NCI-H1105 treated with DMSO at 0.1 percent for 48 hours (cell line): Measurements from ENCODE around the gene CST6.

Experiments
- DNase-seq: peaks from one replicate; lab custom pipeline; 2025; lab: John Stamatoyannopoulos, UW

Gene CST6

GRCh38 chr11:66011785-66012303, at the start of gene CST6:
Gene CST6 (plus strand): TSS chr11:66012008. CDS start chr11:66012045, 37 bp downstream.
- DNase-seq, result no peak

- no peak for DNase-seq
These were observed 49.7 kb upstream of the CST6 start for GRCh38 chr11:65962141-65962564.

- no peak for DNase-seq
These were observed 46.9 kb upstream of the CST6 start for GRCh38 chr11:65964906-65965305.

DNA sequence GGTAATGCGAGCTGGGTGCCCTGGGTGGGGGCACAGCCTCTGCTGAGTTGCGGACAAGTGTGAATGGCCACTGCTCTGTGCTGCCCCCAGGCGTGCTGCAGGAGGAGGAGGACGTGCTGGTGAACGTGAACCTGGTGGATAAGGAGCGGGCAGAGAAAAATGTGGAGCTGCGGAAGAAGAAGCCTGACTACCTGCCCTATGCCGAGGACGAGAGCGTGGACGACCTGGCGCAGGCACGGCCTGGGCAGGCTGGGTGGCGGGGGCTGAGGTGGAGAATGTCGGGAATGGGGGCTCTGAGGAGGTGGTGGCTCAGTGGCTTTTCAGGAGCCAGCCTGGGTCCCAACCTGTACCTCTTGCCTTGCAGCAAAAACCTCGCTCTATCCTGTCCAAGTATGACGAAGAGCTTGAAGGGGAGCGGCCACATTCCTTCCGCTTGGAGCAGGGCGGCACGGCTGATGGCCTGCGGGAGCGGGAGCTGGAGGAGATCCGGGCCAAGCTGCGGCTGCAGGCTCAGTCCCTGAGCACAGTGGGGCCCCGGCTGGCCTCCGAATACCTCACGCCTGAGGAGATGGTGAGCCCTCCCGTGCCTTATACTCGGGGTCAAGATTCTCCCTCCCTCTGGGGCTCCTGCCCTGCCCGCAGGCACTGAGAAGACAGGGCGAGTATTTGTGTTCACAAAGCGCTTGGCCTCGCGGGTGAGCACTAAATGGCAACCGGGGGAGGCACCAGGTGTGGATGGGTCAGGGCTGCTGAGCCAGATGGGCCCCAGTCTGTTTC, 45.6 kb upstream of the CST6 start:
- no peak for DNase-seq

- DNase-seq, result no peak
These were observed 44.4 kb upstream of the CST6 start for GRCh38 chr11:65967329-65967934.

DNA sequence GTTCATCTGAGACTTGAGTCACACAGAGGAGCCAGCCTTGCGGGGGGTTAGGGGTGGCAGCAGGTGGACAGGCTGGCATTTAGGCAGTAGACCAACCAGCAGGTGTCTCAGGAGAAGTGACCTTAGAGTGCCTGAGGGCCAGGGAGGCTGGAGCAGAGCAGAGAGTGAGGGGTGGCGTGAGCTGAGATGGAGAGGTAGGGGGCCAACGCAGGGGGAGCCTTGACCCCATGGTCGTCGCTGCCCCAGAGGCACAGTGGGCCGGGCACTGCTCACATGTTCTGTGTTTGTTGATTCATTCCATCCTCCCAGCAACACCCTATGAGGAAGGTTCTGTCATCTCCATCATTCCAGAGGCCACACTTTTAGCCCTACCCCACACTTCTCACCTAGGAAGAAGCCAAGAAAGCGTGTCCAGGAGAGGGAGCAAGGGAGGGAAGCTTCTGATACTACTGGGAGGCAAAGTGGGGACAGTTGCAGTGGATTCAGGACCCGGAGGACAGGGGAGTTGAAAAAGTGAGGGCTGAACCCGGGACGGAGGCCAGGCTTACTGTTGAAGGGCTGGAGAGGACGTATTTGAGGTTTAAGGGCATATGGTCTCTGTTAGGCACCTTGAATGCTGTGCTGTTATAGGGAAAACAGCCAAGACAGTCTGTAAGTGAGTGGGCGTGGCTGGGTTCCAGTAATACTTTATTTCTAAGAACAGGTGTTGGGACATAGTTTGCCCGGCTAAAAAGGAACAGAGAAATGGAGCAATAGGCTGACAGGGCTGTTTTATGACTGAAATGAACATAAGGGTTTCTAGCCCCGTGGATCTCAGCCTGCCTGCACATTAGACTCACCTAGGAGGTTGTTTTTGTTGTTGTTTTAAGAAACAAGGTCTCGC, 43.0 kb upstream of the CST6 start:
- DNase-seq, result no peak

GRCh38 chr11:65972116-65972515, 39.7 kb upstream of the CST6 start:
- no peak for DNase-seq

DNA sequence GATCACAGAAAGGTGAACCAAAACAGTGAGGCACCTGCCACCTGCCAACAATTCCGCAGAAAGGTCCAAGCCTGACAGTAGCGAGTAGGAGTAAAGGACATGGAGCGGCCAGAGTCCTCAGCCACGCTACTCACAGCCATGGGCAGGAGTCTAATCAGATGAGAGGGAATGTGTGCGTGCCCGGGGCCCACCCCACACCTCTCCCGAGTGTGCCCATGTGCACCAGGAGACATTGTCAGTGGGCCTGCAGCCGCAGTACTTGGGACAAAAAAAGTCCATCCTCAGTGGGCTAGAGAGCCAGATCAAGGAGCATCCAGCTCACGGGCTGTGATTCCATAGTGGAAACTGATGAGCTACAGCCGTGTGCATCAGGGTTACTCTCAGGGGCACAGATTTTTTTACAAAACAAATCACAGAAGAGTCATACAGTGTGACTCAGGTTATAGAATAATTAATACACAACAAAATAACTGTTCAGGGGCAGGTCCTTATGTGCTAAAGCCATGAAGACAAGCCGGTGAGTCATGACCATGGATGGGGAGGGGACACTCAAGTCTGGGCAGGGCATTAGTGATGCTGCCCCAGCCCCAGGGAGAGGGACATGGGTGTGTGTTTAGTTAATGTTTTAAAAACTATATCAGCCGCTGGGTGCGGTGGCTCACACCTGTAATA, 38.2 kb upstream of the CST6 start:
- no peak for DNase-seq

DNA sequence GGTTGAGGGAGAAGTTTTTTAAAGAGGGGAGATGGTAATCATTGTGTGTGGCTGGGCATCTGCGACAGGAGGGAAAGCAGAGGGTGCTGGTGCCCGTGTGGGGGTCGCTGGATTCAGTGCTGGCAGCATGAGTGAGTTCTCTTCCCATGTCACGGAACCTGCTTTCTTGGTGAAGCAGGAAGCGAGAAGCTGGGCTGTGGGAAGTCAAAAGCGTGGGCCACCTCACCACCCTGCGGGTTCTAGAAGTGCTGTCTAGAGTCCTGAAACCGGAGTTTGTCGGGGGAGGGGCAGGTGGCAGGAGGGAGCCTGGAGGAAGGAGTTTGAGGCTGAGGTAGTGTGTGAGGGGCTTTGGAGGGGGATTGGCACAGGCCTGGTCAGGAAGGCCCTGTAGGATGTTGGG, 36.0 kb upstream of the CST6 start:
- DNase-seq, result no peak

- no peak for DNase-seq
These were observed 35.3 kb upstream of the CST6 start for GRCh38 chr11:65976216-65977176.

DNA sequence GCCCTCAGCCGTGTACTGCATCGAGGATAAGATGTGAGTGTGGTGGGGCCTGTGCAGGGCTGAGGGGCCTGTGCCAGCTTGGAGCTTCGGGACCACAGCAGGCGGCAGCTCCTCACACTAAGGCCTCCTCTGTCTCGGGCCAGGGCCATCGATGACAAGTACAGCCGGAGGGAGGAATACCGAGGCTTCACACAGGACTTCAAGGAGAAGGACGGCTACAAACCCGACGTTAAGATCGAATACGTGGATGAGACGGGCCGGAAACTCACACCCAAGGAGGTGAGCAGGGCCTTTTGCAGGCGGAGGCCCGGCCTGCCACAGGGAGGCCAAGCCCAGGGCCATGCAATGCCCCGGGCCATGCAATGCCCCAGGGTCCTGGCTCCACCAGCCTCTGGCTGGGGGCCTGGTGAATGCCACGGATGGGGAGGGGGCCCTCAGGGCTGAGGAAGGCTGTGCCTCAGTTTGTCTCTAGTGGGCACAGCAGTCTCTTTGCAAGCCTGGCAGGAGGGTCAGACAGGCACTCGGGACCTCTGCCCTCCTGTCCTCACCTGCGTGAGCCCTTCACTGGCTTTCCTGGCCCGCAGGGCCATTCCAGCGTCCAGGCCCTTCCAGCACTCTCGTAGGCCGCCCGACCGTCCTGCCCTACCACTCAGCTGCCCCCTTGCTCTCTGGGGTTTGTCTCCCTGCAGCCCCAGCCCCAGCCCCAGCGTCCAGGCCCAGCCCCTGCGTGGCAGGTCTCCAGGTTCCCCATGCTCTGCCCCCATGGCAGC, 34.0 kb upstream of the CST6 start:
- no peak for DNase-seq

DNA sequence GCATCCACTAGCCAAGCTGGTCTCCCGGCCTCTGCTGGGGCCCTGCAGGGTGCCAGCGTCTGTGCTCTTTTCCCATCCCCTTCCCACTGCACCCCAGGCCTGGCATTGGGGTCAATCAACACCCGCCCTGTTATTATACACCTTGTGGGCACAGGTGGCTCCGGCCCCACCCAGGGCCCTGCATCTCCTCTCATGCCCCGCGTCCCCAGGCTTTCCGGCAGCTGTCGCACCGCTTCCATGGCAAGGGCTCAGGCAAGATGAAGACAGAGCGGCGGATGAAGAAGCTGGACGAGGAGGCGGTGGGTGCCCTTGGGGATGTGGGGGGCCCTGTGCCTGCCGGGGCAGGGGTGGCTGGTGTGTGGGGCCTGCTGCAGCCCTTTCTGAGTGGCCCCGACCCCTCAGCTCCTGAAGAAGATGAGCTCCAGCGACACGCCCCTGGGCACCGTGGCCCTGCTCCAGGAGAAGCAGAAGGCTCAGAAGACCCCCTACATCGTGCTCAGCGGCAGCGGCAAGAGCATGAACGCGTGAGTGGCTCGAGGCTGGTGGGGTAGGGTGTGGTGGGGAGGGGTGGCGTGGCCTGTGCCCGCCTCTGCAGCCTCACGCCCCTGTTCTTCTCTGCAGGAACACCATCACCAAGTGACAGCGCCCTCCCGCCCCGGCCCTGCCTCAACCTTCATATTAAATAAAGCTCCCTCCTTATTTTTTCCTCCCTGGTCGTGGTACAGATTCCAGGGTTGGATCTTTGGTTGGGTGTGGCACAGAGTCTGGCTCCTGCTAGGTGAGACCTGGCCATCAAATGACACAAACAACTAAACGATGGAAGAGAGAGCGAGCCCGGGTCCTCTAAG, 33.2 kb upstream of the CST6 start:
- DNase-seq, result no peak

DNA sequence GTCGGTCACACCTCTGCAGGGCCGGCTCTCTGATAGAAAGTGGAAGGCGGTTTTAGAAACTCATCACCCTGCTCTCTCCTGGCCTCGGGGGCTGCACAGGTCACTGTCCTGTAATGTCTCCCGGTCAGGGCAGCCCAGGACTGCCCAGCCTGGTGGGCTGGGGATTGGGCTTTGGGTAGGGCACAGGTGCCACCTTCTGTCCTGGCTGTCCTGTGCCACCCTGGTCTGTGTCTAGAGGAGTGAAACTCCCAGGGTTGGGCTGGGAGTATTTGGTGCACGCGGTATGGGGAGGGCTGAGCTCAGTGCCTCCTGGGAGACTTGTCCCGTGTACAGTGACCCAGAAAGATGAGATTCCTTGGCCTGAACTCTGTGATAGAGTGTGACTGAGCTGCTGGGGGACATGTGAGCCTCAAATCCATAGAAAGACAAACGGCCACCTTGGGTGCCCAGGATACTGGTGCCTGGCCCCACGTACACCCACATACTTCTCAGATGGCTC, 32.5 kb upstream of the CST6 start:
- no peak for DNase-seq

DNA sequence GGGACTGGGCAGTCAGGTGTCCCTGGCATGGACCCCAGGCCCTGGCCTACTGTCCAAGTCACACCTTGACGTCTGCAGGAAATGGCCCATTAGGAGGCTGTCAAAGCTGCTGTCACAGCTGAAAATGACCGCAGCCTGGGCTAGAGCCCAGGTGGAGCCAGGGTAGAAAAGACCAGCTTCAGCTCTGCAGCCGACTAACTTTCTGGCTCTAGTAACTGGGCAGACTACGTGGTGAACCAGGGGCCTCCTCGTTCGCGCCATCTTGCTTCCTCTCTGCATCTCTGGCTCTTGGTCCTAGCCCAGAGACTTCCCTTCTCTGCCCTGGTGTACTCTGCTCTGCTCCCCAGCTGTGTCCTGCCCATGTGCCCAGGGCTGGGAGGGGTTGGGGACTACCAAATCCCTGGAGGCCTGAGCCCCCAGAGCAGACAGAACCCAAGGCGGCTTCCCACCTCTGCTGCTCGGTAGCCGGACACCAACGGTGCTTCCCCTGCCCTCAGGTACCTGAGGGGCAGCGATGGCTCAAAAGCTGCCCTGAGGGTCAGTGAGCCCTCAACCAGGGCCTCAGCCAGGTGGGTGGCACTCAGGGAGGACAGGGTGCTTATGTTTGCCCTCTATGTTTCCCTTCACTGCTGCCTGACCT, 30.6 kb upstream of the CST6 start:
- DNase-seq, result no peak

- DNase-seq, result no peak
These were observed 29.6 kb upstream of the CST6 start for GRCh38 chr11:65981972-65982823.

DNA sequence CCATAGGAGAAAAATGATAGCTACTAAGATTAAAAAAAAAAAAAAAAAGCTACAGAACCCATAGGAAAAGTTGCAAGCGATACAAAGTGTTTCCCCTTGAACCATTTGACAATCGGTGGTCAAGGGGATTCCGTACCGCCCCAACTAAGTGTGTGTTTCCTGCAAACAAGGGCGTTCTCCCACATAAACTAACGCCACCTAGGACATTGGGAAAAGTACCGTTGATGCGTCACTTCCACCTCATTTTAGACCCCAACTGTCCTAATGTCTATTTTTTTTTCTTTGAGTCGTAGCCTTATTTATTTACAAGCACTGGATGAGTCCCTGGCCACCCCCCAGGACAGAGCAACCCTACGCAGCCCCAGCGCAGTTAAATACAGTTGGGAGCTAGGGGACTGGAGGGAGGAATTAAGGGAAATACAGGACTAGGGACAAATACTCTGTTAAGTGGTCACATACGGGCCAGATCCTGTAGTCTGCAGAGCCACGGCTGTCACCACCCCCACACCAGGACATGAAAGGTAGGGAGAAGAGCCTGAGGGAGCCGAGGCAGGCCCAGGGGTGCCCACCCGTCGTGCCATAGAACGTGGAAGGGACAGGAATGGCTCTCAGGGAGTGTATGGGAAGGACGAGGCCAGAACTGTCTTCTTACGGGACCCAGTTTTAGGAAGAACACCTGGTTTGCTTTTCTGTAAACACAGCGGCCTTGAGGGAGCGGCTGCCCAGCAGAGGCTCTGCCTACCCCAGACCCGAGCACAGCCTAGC, 28.8 kb upstream of the CST6 start:
- DNase-seq, result no peak

GRCh38 chr11:65983589-65983987, 28.2 kb upstream of the CST6 start:
- DNase-seq, result no peak
